ENCODE measurements around the gene ASIC2.

ASIC2 gene

GRCh38 chr17:33202796-33203495 is 90.1 kb downstream of the ASIC2 start:
- DNase-seq = no peak

GRCh38 chr17:33202021-33202420 is 91.1 kb downstream of the ASIC2 start:
- DNase-seq = no peak

DNA sequence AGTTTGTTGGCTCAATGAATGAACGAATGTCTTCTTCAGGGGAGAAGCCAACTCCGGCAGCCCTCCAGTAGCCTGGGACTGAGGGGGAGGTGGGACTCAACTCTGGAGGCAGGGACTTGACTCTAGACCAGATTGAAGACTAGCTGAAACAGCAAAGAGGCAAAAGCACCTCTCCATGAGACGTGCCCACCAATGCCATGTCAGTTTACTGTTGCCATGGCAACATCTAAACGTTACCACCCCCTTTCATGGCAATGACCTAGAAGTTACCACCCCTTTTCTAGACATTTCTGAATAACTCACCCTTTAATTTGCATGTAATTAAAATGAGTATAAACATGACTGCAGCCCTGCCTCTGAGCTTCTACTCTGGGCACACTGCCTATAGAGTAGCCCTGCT is 91.8 kb downstream of the ASIC2 start:
- no peak for DNase-seq

DNA sequence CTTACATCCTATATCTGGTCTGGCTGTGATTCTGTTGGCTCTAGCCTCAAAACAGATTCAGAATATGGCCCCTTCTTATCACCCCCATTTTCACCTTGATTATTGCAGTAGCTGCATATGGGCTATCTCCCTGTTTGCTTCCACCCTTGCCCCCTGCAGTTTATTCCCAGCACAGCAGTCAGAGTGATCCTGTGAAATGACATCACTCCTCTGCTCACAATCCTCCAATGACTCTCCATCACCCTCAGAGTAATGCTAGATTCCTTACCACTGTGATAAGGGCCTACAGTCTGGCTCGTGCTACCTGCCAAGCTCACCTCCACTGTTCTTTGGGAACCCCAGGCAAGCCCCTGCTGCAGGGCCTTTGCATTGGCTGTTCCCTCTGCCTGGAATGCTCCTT is 92.5 kb downstream of the ASIC2 start:
- no peak for DNase-seq

GRCh38 chr17:33199571-33200510 is 93.3 kb downstream of the ASIC2 start:
- DNase-seq = no peak

DNA sequence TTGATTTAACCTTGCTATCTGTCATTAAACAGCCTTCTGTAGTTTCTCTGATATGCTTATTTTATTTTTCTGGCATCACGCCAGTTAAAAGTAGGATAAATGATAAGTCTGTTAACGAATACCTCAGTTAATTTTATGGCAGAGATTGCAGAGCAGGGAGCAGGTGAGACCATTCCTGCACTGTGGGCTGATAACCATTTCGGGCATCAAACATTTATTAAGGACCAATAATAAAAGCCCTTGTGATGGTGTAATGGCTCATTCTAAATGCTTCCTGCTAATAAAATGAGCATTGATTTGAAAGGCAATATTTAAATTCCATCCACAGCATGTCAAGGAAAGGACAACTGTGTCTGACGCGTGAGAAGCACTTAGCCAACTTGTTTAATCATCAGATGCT is 94.1 kb downstream of the ASIC2 start:
- no peak for DNase-seq

- no peak for DNase-seq
Measured at GRCh38 chr17:33197342-33197741, 95.8 kb downstream of the ASIC2 start.

GRCh38 chr17:33196883-33197282 is 96.2 kb downstream of the ASIC2 start:
- no peak for DNase-seq

DNA sequence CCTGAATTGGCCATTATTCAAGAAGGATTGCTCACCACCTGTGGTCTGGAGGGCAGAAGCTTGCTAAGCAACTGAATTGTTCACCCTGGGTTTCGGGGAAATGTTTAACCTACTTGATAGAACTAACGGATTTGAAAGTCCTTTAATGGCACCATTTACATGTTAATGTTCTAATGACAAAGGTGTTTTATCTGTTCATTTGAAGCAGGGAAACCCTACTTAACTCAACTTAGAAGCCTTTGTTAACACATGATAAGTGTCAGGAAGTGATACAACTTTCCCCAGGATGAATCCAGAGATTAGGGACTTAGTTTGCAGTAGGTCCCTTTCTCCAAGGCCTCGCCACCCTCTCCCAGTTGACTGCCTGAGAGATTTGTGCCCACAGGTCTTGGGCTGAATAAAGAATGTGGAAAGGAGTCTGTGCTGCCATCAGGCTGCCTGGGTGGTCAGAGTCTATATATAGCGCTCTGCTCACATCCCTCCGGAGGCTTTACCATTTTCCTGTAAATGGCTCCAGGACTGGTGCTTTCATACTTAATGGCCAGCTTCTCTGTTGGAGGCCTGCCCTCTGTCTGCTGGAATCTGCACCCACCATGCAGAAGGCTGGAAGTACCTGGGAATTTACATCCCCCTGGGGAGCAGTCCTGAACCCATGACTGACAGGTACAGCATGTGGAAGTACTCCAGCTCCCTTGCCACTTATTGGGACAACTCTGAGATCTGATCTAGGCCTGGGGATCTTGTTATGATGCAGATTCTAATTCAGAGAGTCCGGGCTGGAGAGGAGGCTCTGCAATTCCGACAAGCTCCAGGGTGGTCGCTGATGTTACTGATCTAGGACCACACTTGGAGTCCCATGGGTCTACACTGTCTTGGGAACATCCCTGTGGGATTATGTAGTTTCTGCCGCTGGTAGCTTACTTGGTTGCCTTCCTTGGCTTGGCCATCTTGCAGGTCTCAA is 99.9 kb downstream of the ASIC2 start:
- DNase-seq = no peak

DNA sequence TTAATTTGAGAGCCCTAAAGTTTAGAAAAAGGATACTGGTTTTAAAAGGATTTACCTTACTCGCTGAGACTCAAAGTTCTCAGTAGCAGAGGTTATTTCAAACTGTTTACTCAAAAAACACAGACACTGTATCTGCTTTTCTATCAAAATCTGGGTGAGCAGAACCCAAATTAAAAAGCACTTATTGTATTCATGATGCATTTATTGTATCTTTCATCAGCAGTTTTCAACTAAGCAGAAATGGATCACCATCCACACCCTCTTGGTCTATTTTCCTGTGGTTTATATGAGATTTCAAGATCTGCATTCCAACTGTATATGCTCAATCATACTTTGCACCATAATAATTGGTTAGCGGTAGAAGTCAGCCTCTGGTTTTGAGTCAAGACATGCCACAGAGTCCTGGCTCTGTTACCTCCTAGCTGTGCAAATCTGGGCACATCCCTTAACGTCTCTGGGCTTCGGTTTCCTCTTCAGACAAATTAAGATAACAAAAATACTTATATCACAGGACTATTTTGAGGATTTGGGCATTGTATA is 109.5 kb downstream of the ASIC2 start:
- DNase-seq = no peak

- no peak for DNase-seq
Measured at GRCh38 chr17:33179151-33179550, 113.9 kb downstream of the ASIC2 start.

DNA sequence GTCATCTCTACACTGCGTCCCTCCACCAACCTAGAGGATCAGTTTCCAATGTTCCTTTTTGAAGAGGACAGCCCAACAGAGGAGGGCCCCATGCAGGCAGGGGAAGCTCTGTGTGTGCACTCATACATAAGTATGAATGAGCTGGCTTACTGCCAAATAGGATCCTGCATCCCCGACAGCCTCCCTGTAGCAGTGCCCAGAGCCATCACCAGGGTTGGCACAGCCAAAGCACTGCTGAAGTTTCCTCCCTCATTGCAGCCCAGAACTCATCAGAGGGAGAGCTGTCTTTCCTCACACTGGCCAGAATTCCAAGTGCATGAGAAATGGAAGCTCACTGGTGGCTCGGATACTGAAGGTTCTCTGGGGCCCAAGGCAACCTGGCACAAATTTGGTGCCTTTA is 114.4 kb downstream of the ASIC2 start:
- DNase-seq = no peak

DNA sequence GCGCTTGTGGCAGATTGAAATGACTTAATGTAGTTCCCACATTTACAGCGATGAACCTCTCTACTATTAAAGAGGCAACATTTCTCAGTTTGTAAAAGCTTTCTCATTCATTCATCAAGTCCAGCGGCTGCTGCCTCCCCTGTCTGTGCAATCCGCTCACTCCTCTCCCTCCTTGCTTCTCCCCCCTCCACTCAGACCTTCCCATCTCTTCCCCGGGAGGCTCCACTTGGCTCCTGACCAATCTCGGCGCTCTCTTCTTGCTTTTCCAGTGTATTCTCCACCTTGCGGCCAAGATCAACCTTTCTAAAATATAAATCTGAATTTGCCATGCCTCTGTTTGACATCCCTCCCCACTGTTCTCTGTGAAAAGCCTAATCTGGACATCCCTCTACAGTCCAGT is 117.5 kb downstream of the ASIC2 start:
- DNase-seq = no peak

- DNase-seq = no peak
Measured at GRCh38 chr17:33171931-33172330, 121.2 kb downstream of the ASIC2 start.

DNA sequence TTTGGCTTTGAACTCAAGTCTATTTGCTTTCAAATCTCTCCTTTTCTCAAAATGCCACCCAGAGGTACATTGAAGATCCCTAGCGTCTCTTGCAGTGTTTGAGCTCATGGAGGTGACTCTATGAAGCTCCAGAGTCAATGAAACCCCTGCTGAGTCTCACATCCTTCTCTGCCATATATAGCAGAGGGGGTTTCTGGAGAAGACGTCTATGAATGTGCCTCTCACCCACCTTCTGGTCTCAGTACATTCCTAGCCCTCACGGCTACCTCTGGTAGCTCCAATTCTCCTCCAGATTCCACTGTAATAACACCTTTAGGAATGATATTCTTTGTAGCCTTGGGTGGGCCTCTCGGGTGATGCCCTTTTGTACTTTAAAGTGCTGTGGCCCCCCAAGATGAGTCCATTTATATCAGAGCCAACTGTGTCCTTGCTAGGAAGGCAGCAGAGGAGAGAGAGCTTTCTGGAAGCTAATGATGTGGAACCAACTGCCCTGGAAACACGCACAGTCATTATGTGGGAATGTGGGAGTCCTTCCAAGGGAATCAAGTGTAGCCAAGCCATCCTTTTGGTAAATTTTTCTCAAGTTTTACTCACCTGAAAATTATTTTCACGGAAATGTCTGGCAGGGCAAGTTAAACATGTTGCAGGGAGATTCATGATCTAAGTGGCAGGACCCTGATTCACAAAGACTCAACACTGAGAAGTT is 123.4 kb downstream of the ASIC2 start:
- DNase-seq = no peak

GRCh38 chr17:33167736-33168135 is 125.4 kb downstream of the ASIC2 start:
- DNase-seq = no peak

DNA sequence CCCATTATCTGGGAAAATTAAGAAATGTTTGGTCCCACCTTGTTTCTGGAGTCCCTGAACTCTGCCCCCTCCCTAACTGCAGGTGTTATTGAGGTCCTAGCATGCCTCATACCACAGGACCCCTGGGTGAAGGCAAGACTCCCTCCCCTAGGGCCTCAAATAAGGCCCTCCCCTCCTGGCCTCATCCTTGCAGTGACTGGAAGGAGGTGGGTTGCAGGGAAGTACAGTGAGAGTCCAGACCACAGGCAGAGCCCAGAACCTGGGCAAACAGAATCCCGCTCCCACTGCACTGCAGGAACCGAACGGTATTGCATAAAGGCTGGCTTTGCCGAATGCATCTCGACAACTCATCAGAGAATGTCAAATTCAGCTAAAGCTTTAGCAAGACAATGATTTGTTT is 126.6 kb downstream of the ASIC2 start:
- no peak for DNase-seq

- no peak for DNase-seq
Measured at GRCh38 chr17:33164169-33164881, 128.8 kb downstream of the ASIC2 start.

DNA sequence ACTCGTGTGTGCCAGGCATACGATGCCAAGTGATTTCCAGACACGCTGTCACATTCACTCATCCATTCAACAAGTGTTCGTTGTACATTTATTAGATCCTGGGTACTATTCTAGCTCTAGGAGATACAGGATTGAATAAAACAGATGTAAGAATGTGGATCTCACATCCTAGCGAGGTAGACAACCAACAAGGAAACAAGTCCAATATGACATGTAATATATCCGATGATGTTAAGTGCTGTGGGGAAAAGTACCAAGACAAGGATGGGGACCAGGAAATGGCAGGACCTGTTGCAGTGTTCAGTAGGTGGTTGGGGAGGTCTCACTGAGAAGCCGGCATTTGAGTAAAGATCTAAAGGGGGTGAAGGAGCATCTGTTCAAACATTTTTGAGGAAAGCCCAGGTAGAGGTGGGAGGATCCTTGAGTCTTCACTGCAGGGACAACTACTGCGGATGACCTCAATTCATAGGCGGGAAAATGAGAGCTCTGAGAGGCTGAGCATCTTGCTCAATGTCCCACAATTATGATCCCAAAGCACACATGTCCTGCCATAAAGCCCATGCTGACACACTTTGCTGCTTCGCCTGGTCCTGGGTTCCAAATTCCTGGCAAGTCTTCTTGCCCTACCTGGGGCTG is 129.4 kb downstream of the ASIC2 start:
- no peak for DNase-seq

GRCh38 chr17:33154869-33155455 is 138.1 kb downstream of the ASIC2 start:
- no peak for DNase-seq

DNA sequence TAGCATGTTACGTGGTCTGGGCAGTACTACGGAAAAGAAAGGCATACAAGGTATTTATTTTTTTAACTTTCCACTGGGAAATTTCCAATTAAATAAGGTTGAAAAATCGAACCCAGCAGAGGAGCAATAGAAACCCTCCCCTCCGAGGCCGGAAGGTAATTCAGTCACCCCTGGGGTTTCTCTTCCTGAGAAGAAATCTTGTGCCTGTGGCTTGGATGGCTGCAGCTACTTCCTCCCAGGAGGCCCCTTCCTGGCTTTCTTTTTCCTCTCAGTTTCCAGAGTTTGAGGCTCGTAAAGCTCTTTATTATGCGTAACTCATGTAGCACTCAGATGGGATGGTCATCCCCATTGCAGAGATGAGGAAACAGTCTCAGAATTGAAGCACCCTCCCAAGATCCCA is 140.3 kb downstream of the ASIC2 start:
- DNase-seq = no peak

Data from Kasumi-1 (cell line).